GM21360 (cell line): Measurements from ENCODE around the gene DPYSL5.
A peak's percentile ranks its signal among the peaks of the same experiment; 100 is the strongest.

Source experiments
- ATAC-seq: cut with Tn5 transposase; IDR thresholded peaks from one replicate; pipeline ENCODE4 v1.9.1; 2021; ENCODE audit warnings: mild to moderate bottlenecking, moderate library complexity; ENCODE audit not compliant: unreplicated experiment

DPYSL5 gene

DNA sequence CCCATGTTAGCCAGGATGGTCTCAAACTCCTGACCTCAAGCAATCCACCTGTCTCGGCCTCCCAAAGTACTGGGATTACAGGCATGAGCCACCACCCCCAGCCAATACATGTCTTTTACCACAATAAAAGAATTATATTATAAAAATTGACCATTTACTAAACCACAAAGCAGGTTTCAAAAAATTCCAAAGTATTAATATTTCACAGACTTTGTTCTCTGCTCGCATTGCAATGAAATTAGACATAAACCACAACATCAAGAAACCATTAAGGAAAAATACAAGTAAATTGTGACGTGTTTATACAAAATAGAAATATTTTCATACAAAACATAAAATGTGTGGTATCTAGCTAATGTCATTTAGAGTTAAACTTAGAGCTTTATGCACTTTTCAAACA lies 109.1 kb downstream of the DPYSL5 start:
- no peak for ATAC-seq

DNA sequence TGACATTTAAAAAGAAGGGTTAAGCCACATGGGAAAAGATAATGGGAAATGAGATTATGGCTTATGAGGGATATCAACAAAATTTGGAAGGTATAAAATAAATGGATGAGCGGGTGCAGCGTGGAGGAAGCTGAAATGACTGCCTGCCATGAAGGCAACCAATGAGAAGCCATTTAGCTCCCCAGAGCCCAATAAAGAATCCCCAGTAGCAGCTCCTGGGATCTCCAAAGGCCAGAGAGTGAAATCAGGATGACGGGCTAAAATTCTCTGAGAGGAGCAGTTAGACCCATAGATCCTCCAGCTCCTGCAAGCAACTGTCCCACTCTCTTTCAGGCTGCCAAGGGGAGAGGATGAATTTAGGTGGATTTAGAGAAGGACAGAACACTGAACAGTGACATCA lies 109.6 kb downstream of the DPYSL5 start:
- no peak for ATAC-seq

DNA sequence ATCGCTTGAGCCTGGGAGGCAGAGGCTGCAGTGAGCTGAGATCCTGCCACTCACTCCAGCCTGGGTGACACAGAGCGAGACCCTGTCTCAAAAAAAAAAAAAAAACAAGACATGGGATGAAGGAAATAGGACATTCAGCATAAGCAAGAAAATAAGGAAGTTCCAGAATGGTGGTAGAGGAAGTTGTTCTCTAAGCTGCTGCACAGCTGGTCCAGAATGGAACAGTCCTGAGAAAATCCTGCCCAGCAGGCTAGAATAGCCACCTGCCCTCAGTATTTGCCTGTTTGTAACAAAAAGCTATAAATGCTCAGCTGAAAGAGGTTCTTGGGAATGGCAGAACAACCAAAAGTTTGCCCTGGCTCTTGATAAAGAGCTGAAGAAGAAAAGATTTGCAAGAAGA lies 111.4 kb downstream of the DPYSL5 start:
- ATAC-seq, result no peak

DNA sequence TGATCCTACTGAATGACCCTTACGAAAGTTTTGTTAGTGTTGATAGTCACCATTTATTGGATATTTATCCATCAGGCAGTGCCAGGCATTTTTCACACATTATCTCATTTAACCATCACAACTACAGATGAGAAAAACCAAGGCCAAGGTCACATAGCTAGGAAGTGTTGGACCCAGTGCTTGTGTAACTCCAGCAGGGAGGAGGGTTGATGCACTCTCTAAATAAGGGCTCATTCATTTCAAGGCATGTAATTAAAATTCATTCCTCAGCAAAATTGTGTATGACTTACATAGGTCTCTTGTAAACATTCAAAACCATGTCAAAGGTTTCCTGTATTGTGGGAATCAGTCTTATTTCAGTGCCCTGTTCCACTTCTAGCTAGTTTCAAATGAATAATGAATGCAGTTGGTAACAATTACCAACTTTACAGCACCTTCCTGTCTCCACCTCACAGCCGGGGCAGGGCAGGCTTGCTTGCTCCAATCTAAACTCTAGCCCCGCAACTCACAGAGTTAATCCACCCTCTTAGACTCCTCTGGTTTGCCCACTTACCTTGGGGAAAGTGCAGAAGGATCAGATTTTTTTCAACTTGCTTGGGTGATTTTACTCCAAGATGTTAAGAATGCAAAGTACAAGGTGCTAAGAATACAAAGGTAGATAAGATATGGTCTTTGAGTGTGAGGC lies 116.7 kb downstream of the DPYSL5 start:
- ATAC-seq, result no peak

DNA sequence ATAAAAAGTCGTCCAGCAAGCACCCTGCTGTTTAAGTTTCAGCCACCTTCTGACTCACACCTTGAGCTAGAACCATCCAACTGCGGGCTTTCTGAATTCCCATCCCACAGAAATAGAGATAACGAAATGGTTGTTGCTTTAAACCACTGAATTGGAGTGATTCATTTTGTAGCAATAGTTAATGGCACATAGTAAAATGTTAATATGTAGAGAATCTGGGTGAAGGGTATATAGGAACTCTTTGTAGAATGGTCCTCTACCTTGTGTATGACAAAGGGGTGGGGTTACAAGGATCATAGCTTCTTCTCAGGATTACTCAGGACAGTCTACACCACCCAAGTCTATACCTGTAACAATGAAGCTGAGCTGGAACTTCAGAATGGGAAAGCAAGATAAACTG lies 120.1 kb downstream of the DPYSL5 start:
- no peak for ATAC-seq

DNA sequence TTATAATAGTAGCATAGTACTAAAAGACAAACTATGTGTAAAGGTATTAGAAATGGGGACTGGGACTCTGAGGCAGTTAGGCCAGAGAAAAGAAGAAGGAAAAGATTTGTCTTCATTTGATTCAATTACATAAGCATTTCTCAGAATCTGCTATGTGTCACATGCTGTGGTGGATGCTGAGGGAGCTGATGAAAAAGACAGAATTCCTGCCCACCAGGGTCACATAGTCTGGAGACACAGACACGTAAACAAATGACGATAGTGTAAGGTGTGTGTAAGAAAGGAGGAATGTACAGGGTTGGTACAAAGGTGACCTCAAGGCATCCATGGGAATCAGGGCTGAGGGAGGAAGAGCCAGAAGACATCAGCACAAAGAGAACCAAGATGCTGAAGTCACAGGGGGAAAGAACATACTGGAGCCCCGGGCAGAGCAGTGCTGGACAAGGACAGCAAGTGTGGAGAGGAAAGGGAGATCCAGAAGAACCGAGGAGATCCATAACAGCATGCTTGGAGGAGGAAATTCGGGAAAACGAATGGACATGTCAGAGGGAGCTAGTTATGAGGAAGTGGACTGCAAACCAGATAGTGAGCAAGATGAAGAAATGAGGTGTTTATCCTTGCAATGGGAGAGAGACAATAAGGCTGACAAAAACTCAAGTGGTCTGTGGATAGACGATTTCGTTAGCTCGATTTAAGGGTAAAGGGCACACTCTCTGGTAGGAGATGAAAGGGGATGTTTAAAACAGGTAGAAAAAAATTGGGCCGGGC lies 121.3 kb downstream of the DPYSL5 start:
- ATAC-seq, result no peak

DNA sequence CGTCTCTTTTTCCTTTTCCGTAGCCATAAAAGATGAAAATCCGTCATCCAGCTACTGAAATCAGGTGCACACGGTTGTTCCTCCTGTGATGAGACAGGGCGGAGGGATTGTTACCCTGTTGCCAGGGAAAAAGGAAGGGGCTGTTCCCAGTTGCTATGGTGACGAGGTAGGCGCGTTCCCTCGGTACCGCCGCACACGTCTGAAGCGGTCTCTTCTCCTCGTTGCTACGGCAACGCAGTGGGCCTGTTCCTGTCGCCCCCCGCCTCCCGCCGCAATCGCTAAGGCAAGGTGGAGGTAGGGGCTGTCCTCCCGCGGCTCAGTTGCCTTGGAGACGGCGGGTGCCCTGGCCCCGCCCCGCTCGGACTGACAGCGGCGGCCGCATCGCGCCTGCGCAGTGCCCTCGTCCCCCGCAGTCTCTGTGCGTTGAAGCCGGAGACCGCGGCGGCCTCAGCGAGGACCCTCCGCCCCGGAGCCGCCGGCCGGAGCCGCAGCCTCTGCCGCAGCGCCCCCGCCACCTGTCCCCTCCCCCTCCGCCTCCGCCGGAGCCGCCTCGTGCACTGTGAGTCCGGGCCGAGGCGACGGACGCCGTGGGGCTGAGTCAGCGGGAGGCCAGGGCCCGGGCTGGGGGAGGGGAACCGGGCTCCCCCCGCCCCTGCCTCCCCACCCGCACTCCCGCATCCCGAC lies 122.5 kb downstream of the DPYSL5 start, which contains the start of gene MAPRE3:
TSS of gene MAPRE3 (plus strand) at position 394 of the 684 bp plus-strand sequence. CDS start 51,582 bp downstream, outside the sequence.
- ATAC-seq, result peak; percentile 73

DNA sequence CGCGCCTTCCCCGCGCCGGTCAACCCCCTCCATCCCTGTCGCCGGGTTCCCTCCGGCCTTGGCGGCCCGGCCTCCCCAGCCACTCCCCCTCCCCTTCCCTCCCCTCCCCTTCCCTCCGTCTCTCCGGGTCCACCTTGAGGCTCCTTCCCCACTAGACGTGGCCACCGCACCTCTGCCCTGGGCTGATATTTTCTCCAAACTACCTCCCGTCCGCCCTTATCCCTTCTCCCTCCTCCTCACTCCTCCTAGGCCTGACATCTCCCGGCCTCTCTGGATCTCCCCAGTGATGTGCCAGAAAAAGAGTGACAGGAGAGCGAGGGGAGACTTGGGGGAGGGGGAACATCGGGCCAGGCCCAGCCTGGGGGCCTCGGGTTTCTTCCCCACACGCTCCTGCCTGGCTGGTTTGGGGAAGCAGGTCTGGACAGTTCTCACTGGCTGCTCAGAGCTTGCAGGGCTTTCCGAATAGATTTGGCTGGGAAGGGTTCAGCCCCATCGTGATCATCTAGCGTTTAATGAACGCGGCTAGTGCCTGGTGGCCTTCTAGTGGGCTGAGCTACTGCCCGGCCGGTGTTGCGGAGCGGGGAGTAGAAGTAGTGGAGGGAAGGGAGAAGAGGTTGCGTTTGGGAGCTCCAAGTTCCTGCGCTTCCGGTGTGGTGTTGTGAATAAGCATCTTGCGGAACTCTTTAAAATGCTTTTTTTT lies 123.1 kb downstream of the DPYSL5 start:
- no peak for ATAC-seq

DNA sequence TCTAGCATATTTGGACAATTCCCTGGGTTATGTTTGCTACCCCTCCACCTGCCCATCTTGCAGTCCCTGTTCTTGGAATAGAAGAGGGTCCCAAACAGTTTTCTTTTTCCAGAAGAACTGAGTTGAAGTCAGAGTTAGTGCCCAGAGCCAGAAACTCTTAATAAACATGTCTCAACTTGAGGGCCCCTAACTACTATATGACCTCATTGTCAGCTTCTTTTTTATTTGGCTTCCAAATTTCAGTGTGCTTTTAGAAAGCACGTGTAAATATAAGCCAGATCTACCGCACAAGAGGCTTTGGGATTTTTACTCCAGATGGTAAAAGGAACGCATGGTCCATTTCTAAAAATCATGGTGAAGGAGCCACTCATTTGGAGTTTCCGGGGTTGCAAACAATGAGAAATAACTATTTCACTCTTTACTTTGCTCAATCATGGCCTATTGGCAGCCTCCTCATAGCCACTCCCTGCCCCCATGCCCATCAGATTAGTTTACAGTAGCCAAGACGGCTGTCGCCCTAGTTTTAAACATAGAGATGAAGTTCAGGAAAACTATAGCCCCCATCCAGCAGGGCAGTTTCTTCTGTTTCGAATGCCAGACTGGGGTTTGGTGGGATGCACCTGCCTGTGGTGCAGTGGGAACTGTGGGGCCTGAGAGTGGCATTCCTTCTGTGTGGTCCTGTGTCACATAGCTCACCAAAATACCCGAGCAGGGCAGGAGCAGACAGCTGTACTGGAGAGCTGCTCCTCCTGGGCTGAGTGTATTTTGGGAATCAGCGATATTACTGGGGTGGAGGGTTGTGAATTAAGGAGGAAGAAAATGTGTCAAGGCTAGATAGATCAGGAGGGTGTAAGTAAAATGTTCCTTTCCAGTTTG lies 124.2 kb downstream of the DPYSL5 start:
- ATAC-seq, result no peak

DNA sequence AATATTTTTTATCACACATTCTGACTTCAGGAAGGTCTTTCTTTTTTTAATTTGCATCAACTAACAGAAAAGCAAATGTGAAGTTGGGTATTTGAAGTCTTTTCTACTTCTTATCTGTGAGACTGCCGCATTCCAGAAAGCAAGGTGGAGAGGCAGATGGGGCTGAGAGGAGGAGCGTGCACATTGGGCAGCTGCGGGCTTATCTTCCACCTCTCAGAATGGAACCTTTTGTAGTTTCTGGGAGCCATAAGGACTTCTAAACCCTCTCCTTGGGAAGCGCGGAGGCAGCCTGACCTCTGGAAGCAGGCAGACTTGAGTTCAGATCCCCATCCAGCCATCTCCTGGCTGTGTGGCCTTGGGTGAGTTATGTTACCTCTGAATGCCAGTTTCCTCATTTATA lies 126.4 kb downstream of the DPYSL5 start:
- no peak for ATAC-seq

DNA sequence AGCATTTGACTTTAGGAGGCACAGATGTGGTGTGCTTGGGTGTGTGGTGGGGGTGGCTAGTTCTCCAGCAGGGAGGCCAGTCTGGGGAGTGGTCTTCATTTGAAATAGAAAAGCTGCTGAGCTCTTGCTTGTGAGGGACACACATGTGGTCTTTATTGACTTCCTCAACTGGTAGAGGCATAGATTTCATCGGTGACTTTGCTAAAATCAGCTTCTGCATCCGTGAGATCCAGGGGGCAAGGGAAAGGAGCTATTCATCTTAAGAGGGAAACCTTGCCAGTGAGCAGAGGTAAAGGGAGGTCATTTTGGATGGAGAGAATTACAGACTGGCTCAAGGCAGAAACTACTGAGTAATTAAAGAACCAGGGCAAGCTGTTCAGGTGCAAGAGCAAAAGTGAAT lies 127.2 kb downstream of the DPYSL5 start:
- no peak for ATAC-seq

DNA sequence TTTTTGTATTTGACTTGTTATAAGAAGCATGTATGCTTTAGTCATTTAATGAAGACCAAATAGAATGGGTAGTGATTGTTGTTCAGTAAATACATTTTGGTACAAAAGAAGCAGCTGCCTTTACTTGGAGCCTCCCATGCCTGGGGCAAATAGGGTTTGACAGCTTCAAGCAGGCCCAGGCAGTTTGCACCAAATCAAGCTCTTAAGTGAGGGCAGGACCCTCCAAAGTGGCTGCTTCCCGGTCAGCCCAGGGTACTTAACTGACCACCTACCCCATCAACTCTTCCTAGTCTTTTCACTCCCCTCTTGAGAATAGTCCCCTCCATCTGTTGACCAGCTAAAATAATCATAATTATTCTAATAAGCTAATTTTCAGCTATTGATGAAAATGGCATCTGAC lies 127.7 kb downstream of the DPYSL5 start:
- ATAC-seq, result no peak

DNA sequence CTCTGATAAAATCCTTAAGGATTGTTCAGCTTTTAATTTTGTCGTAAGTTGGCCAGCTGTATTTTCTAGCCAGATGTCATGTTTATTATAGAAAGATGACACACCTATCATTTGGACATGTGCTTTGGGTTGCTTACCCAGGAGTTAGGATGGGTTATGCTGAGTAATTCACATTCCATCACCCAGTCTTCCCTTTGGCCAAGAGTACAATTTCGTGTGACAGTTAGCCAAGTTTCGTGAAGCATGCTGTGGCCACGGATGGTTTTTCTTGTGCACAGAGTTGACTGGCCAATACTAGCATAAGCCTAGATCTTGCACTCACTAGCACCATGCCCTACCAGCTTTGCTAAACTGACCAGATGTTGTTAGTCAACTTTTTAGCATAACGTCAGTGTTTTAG lies 128.3 kb downstream of the DPYSL5 start:
- ATAC-seq, result no peak

DNA sequence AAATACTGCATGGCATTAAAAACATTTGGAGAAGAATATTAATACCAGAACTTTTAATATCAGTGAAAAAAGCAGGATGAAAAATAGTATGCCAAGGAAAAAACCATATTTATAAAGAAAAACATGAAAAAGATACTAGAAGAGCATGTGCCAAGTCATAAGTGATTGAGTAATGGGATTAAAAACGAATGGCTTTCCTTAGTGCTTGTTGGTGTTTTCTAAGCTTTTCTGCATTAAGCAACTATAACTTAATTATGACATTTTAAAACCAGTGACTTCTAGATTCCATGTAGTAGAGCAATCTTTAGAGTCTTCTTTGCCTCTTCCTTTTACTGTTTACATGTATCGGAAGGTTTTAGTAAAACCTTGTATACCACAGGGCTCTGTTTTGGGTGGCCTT lies 129.1 kb downstream of the DPYSL5 start:
- no peak for ATAC-seq

DNA sequence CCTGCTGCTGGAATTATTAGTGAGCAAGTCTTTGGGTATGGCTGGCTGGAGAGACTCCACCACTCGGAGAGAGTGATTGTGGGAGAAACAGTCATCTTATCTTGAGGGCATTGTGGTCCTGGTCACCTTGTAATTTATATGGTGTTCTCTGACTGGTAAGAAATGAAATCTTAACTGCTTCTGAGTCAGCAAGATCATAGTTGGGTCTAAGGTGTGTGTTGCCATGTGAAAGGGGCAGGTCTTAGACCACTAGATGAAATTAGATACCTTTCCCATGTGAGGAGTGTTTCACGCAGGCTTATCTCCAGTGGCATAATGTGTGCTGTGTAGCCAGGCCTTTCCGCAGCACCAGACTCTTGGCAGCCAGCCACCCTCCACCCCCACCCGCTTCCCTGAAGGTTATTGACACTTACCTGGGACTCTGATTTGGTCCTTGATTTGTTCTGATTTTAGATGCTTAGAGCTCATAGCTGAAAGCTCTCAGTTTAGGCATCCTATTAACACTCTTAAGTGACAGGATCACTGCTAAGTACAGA lies 130.2 kb downstream of the DPYSL5 start:
- ATAC-seq, result no peak

DNA sequence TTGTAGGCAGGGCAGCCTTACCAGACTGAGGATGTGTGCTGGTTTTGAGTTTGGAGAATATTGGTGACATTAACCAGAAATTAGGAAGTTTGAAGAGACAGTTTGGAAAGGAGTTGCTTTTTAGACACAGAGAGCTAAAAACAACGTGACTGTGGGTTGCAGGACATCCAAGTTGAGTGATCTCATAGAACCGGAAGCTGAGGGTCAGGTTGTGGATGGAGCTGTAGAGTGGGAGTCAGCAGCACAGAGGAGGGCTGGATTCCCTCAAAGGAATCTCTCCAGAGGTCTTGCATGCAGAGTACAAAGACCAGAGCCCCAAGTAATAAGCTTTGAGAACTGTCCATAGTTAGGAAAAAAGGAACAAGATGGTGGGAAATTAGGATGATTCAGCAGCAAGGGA lies 131.8 kb downstream of the DPYSL5 start:
- ATAC-seq, result no peak

DNA sequence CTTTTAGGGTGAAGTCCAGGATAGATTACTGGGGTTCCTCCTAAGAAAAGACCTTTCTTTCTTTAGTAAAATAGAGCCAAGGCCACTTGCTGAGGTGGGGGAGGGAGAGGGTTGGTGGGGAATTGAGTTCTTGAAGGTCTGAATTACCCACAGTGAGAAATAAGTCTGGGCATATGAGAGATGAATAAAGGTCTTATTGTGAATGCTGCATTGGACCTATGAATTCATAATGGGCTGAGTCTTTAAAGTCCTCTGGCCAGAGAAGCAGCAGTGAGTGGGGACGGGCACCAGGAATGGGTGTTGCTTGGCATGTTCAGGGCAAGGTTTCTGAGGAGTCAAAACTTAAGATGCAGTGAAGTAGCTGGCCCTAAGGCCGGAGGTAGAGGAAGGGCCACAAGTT lies 133.0 kb downstream of the DPYSL5 start:
- no peak for ATAC-seq

DNA sequence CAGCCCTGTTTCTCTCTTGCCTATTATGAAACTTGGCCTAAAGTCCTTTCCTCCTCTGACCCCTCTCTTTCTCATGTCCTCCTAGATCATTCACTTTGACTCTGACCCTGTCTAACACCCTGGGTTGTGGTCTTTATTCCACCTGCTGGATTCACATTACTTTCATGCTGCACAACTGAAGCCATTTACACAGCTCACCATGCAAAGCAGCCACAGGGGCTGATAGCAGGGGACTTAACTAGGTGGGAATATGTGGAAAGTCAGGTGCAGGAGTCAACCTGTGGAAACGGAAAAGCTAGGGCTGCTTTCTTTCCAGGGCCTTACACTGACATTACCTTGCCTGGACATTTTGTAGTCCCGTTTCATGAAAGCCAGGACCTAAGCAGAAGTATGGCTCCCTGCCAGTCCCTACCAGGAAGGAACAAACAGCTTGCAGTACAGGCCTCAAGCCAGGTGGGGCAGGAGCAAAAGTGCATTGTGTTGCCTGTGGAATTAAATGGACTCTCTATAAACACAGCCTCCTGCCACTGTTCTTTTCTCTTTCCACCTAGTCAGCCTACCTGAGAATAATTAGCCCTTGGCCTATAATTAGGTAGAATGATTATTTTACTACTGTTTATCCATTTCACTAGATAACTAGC lies 134.3 kb downstream of the DPYSL5 start:
- ATAC-seq, result no peak

DNA sequence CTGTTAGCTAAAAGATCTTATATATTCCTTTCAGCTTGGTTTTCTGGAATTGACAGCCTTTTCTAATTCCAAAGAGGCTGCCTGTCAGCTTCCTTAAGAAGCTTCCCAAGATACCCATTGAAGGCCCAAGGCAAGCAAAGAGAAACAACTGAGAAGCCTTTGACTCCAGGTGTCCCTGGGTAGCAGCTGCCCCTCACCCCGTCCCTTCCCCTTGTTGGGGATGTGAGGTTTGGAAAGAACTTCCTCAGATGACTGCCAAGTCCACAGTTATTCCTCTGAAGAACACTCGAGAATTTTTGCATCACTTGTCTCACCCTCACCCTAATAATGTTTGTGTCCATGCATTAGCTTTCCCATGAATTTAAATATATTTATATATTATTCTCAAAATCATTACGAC lies 135.8 kb downstream of the DPYSL5 start:
- no peak for ATAC-seq

DNA sequence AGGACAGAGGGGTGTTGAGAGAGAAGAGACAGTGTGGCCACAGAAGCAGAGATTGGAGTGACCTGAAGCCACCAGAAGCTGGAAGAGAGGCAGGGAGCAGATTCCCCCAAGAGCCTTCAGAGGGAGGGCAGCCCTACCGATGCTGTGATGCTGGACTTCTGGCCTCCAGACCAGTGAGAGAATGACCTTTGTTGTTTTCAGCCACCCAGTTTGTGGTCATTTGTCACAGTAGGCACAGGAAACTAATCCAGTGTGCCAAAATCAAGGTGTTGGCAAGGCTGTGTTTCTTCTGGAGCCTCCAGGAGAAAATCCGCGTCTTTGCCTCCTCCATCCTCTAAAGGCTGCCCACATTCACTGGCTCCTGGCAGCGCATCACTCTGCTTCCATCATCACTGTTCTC lies 137.9 kb downstream of the DPYSL5 start:
- ATAC-seq, result no peak
